GM18868 (cell line): ENCODE results near the gene PARP8.

Source experiments
- ATAC-seq: cut with Tn5 transposase; IDR thresholded peaks from one replicate; pipeline ENCODE4 v1.9.1; 2021; ENCODE audit warnings: mild to moderate bottlenecking, moderate library complexity; ENCODE audit not compliant: unreplicated experiment

Gene PARP8

GRCh38 chr5:50832657-50833284, 166.3 kb downstream of the PARP8 start:
- no peak for ATAC-seq

GRCh38 chr5:50836356-50836755, 169.9 kb downstream of the PARP8 start:
- ATAC-seq: no peak

GRCh38 chr5:50839472-50839871, 173.0 kb downstream of the PARP8 start:
- no peak for ATAC-seq

GRCh38 chr5:50843091-50843490, 176.7 kb downstream of the PARP8 start:
- ATAC-seq: no peak

GRCh38 chr5:50846261-50846660, 179.8 kb downstream of the PARP8 start:
- no peak for ATAC-seq

GRCh38 chr5:50849554-50849953, 183.1 kb downstream of the PARP8 start:
- no peak for ATAC-seq

GRCh38 chr5:50853151-50853550, 186.7 kb downstream of the PARP8 start:
- ATAC-seq: peak; percentile 80

- no peak for ATAC-seq
Observed at GRCh38 chr5:50854082-50854481, 187.6 kb downstream of the PARP8 start.

- no peak for ATAC-seq
Observed at GRCh38 chr5:50855001-50855400, 188.6 kb downstream of the PARP8 start.

- ATAC-seq: peak; percentile 81
Observed at GRCh38 chr5:50856401-50857119, 190.1 kb downstream of the PARP8 start.

- no peak for ATAC-seq
Observed at GRCh38 chr5:50863534-50864170, 197.2 kb downstream of the PARP8 start.

- ATAC-seq: no peak
Observed at GRCh38 chr5:50864466-50864865, 198.0 kb downstream of the PARP8 start.

- no peak for ATAC-seq
Observed at GRCh38 chr5:50866415-50866814, 200.0 kb downstream of the PARP8 start.

- ATAC-seq: no peak
Observed at GRCh38 chr5:50867140-50867539, 200.7 kb downstream of the PARP8 start.

GRCh38 chr5:50873595-50874277, 207.3 kb downstream of the PARP8 start:
- no peak for ATAC-seq

GRCh38 chr5:50874306-50875001, 208.0 kb downstream of the PARP8 start:
- no peak for ATAC-seq

- no peak for ATAC-seq
Observed at GRCh38 chr5:50875002-50875344, 208.5 kb downstream of the PARP8 start.

- no peak for ATAC-seq
Observed at GRCh38 chr5:50878470-50878869, 212.0 kb downstream of the PARP8 start.

GRCh38 chr5:50881407-50881806, 215.0 kb downstream of the PARP8 start:
- no peak for ATAC-seq

- ATAC-seq: no peak
Observed at GRCh38 chr5:50886657-50887345, 220.4 kb downstream of the PARP8 start.
